Activated B cell treated with CpG ODN at 0.5 μM for 24 hours (primary cell): Measurements from ENCODE around the gene NAT10. TPM values are rescaled to one million over a fixed set of nuclear protein-coding genes. Genes with fewer than 3 reads are reported as not detected.

Source experiments
- ATAC-seq: fragments of 200-7000 bp; cut with Tn5 transposase; one replicate; pipeline ENCODE4 v1.10.0; 2021; ENCODE audit warnings: low read depth, mild to moderate bottlenecking, moderate library complexity
- CTCF ChIA-PET: fragments of 350-600 bp; sonication (Branson Sonifier 250); formaldehyde crosslinking; loops from one replicate; lab custom pipeline; 2021; ENCODE audit warnings: antibody characterized with exemption; lab: Charles Lee
- POLR2A ChIA-PET: fragments of 350-600 bp; sonication (Branson Sonifier 250); formaldehyde crosslinking; loops from one replicate; lab custom pipeline; 2021; ENCODE audit warnings: antibody characterized with exemption; lab: Charles Lee
- DNase-seq: peaks from one replicate; pipeline ENCODE4 v3.0.0; 2022
- H3K27ac Mint-ChIP-seq: one replicate; pipeline ENCODE4 v1.8.0; 2020; ENCODE audit warnings: mixed read lengths
- H3K27me3 Mint-ChIP-seq: one replicate; pipeline ENCODE4 v1.8.0; 2021; ENCODE audit warnings: mixed read lengths
- H3K36me3 Mint-ChIP-seq: one replicate; pipeline ENCODE4 v1.8.0; 2021; ENCODE audit warnings: low read depth, mixed read lengths
- H3K4me1 Mint-ChIP-seq: one replicate; pipeline ENCODE4 v1.8.0; 2021; ENCODE audit warnings: mixed read lengths
- H3K4me3 Mint-ChIP-seq: one replicate; pipeline ENCODE4 v1.8.0; 2020; ENCODE audit warnings: mild to moderate bottlenecking, mixed read lengths
- H3K9me3 Mint-ChIP-seq: one replicate; pipeline ENCODE4 v1.8.0; 2020; ENCODE audit warnings: mixed read lengths
- intact Hi-C: fragments of 100-400 bp; cut with micrococcal nuclease; formaldehyde crosslinking; loops from one replicate; pipeline ENCODE4 v1.15.1; 2024
- total RNA-seq: library from RNA; stranded (reverse); gene quantifications from 2 replicates; pipeline ENCODE4 v1.2.3, GENCODE V29; 2022
- TF ChIP-seq, protein P1 (sequence below): fragments of 200-600 bp; IDR thresholded peaks from one replicate; pipeline ENCODE4 v1.8.0; 2022; ENCODE audit warnings: antibody characterized with exemption, mild to moderate bottlenecking

NAT10 gene
- total RNA-seq, 1 donor from 2014 or later = 120 TPM

DNA sequence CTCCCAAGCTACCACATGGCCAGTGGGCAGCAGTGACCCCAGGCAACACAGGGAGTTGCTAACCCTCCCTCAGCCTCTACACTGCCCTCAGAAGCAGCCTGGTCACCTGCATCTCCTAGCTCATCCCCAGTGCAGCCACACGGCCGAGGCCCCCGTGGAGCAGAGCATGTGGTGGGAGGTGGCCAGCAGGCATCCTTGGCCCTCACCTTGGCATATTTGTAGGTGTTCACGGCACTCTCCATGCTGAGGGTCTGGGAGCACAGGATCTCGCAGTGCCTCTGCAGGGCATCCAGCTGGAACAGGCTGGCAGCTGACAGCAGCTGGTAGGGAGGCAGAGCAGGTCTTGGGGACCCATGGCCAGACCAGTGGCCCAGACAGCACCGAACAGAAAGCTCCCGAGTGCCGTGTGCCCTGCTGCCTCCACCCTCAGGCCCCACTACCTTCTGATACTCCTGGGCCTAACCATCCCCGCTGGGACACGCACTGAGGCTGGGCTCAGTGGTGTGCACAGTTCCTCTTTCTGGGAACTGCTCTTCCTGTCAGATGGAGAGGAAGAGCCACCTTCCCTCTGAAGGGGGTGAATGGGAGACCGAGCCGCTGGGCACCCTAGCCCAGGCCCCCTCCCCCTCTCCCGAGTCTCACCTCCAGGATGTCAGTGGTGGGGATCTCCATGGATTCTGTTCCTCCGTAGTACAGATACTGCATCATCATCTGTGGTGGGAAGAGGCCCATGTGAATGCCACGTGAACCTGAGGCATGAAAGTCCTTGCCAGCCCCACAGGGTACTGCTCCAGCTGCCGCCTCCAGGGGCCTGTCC, 48.8 kb downstream of the NAT10 start:
- POLR2A ChIA-PET = interaction anchor here (0.6 to 1.3 kb wide), 3 partner anchors 11 to 94 kb away, joined by 3 to 8 read pairs (median 3); no protein-coding TSS in a partner anchor
- peak overlapping the region; percentile 19 for H3K4me3 Mint-ChIP-seq
- no peaks in the 10 kb centered on the region for H3K9me3 Mint-ChIP-seq
- peaks cover 26% of the 10 kb centered on the region for H3K4me1 Mint-ChIP-seq
- intact Hi-C loops = loop anchor here (1.0 kb wide), 1 partner anchor 205 kb away; no protein-coding TSS in a partner anchor
- H3K27me3 Mint-ChIP-seq = no peaks in the 10 kb centered on the region
- DNase-seq = no peak
- H3K27ac Mint-ChIP-seq = peak overlapping the region; percentile 41
- ATAC-seq = peak; percentile 89
- CTCF ChIA-PET = interaction anchor here (0.9 to 1.4 kb wide), 2 partner anchors 20 to 204 kb away, joined by 3 to 4 read pairs; partner anchors contain the start of gene ABTB2
- H3K36me3 Mint-ChIP-seq = peaks cover 74% of the 10 kb centered on the region
- TF ChIP-seq, protein P1, sequence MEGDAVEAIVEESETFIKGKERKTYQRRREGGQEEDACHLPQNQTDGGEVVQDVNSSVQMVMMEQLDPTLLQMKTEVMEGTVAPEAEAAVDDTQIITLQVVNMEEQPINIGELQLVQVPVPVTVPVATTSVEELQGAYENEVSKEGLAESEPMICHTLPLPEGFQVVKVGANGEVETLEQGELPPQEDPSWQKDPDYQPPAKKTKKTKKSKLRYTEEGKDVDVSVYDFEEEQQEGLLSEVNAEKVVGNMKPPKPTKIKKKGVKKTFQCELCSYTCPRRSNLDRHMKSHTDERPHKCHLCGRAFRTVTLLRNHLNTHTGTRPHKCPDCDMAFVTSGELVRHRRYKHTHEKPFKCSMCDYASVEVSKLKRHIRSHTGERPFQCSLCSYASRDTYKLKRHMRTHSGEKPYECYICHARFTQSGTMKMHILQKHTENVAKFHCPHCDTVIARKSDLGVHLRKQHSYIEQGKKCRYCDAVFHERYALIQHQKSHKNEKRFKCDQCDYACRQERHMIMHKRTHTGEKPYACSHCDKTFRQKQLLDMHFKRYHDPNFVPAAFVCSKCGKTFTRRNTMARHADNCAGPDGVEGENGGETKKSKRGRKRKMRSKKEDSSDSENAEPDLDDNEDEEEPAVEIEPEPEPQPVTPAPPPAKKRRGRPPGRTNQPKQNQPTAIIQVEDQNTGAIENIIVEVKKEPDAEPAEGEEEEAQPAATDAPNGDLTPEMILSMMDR = no peak

DNA sequence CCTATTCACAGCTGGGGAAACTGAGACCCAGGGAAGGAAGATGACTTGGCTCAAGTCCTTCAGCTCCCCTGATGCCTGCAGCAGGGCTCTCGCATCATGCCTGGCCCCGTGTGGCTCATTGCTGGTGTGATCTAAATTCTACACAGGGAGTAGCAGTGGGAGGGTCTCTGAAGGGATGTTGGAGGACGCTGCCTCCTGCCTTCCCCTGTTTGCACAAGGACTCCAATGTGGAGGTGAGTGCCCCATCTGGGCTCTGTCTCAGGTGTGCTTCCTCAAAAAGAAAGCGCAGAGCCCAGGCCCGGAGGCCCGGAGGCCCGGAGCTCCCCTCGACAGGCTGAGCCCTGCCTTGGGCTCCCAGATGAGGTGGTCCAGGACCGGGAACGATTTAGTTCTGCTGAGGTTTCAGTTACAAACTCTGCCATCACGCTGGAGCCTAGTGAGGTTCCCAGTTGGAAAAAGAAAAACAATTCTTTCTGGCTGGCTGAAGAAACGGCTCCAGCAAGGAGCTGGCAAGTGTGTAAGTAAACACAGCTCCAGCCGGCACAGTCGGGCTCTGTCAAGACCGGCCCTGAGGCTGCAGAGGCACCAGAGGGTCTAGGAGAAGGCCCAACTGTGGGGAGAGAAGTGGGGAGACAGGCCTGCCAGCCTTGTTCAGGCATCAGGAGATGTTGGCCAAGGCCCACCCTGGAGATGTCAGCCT, 49.8 kb downstream of the NAT10 start:
- TF ChIP-seq, protein P1 = no peak
- peaks cover 29% of the 10 kb centered on the region for H3K4me1 Mint-ChIP-seq
- intact Hi-C loops = no loop called here
- CTCF ChIA-PET = no interaction called here
- peaks cover 75% of the 10 kb centered on the region for H3K36me3 Mint-ChIP-seq
- no peak overlapping the region for H3K4me3 Mint-ChIP-seq
- no peaks in the 10 kb centered on the region for H3K27me3 Mint-ChIP-seq
- ATAC-seq (no peak), DNase-seq (no peak)
- H3K9me3 Mint-ChIP-seq = no peaks in the 10 kb centered on the region
- POLR2A ChIA-PET = interaction anchor here (1.3 kb wide), 1 partner anchor 10 kb away, joined by 3 read pairs; no protein-coding TSS in a partner anchor
- H3K27ac Mint-ChIP-seq = peak overlapping the region; percentile 30

DNA sequence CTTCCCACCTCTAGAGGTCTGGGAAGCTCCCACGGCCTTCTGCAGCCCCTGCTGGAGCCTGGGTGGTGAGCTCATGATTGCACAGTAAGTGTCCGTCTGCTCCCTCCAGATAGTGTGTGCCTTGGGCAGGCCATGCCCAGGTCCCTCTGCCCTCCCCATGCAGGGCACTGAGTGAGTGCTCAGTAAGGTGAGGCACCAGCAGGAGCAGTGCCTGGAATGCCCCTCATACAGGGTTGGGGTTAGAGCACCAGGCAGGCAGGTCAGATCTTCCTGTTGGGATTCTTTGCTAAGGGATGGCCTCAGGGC, 50.3 kb downstream of the NAT10 start:
- TF ChIP-seq, protein P1 = no peak
- DNase-seq (no peak), ATAC-seq (no peak)
- H3K4me1 Mint-ChIP-seq = peaks cover 29% of the 10 kb centered on the region
- peaks cover 73% of the 10 kb centered on the region for H3K36me3 Mint-ChIP-seq
- CTCF ChIA-PET = no interaction called here
- intact Hi-C loops = no loop called here
- POLR2A ChIA-PET = no interaction called here
- no peak overlapping the region for H3K4me3 Mint-ChIP-seq
- no peaks in the 10 kb centered on the region for H3K9me3 Mint-ChIP-seq
- H3K27me3 Mint-ChIP-seq = no peaks in the 10 kb centered on the region
- no peak overlapping the region for H3K27ac Mint-ChIP-seq

DNA sequence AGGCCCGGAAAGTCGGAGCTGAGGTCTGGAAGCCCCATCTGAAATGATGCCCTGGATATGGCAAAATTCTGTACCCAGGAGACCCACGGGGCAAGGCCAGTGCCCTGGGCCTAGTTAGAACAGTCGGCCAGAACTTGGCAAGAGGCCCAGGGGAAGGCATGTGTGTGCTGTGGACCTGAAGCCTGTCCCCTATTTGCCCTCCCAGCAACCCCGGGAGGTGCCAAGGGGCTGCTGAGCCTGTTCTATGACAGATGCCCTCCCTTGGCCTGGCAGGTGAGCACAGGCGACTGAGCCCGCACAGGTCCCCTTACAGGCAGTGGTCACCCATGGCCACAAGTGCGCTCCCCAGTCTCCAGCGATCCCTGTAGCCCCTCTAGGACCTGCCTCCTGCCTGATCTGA, 51.7 kb downstream of the NAT10 start:
- TF ChIP-seq, protein P1 = no peak
- Mint-ChIP-seq H3K27ac (no peak overlapping the region), H3K4me3 (no peak overlapping the region), H3K9me3 (no peaks in the 10 kb centered on the region), H3K27me3 (no peaks in the 10 kb centered on the region), H3K36me3 (peaks cover 73% of the 10 kb centered on the region), H3K4me1 (peaks cover 31% of the 10 kb centered on the region)
- DNase-seq (no peak), ATAC-seq (no peak)
- CTCF ChIA-PET = no interaction called here
- POLR2A ChIA-PET = no interaction called here
- intact Hi-C loops = no loop called here

DNA sequence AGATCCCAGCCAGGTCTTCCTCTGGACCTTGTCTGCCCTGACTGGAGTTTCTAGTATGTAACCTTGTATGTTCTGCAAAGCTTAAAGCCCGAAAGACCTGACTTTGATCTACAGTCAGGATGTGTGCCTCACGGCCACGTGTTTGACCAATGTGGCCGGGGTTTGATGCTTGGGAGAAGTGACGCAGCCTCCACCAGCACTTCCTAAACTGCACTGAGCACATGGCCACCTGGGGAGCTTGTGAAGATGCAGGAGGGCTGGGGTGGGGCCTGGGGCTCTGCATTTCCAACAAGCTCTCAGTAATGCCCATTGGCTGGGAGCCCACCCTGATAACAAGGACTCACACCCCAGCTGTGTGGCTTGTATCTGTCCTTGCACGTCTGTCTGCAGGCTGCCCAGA, 53.2 kb downstream of the NAT10 start:
- DNase-seq (no peak), ATAC-seq (no peak)
- CTCF ChIA-PET = interaction anchor here (1.1 kb wide), 1 partner anchor 16 kb away, joined by 6 read pairs; no protein-coding TSS in a partner anchor
- TF ChIP-seq, protein P1 = no peak
- no peaks in the 10 kb centered on the region for H3K9me3 Mint-ChIP-seq
- no peaks in the 10 kb centered on the region for H3K27me3 Mint-ChIP-seq
- peaks cover 72% of the 10 kb centered on the region for H3K36me3 Mint-ChIP-seq
- no peak overlapping the region for H3K27ac Mint-ChIP-seq
- peaks cover 21% of the 10 kb centered on the region for H3K4me1 Mint-ChIP-seq
- POLR2A ChIA-PET = interaction anchor here (0.6 kb wide), 1 partner anchor 218 kb away, joined by 3 read pairs; no protein-coding TSS in a partner anchor
- intact Hi-C loops = no loop called here
- H3K4me3 Mint-ChIP-seq = no peak overlapping the region
